Parathyroid adenoma (tissue), 2 donors: ENCODE data around the gene MYH7B.

Experiments used
- H2AFZ ChIP-seq: fragments of 300-600 bp; sonication (generic); one replicate; pipeline ENCODE4 v1.7.0; 2017; ENCODE audit warnings: antibody characterized with exemption, mild to moderate bottlenecking
- H3K27ac ChIP-seq: fragments of 300-600 bp; sonication (generic); one replicate; pipeline ENCODE4 v1.7.0; 2017
- H3K27me3 ChIP-seq: fragments of 300-600 bp; sonication (generic); one replicate; pipeline ENCODE4 v1.7.0; 2017; ENCODE audit warnings: low read length; ENCODE audit not compliant: control insufficient read depth, insufficient read depth
- H3K36me3 ChIP-seq: fragments of 300-600 bp; sonication (generic); one replicate; pipeline ENCODE4 v1.7.0; 2017; ENCODE audit warnings: low read length; ENCODE audit not compliant: control insufficient read depth, insufficient read depth
- H3K4me1 ChIP-seq: fragments of 300-600 bp; sonication (generic); one replicate; pipeline ENCODE4 v1.7.0; 2017; ENCODE audit warnings: control low read depth
- H3K4me2 ChIP-seq: fragments of 300-600 bp; sonication (generic); one replicate; pipeline ENCODE4 v1.7.0; 2017; ENCODE audit warnings: low read length
- H3K4me3 ChIP-seq: fragments of 300-600 bp; sonication (generic); one replicate; pipeline ENCODE4 v1.7.0; 2017; ENCODE audit warnings: low read depth, low read length
- H3K79me2 ChIP-seq: fragments of 300-600 bp; sonication (generic); one replicate; pipeline ENCODE4 v1.7.0; 2017; ENCODE audit warnings: control low read depth
- H3K9ac ChIP-seq: fragments of 300-600 bp; sonication (generic); one replicate; pipeline ENCODE4 v1.7.0; 2017; ENCODE audit warnings: mild to moderate bottlenecking
- H3K9me3 ChIP-seq: fragments of 300-600 bp; sonication (generic); one replicate; pipeline ENCODE4 v1.7.0; 2017; ENCODE audit warnings: low read length; ENCODE audit not compliant: control insufficient read depth
- CTCF ChIP-seq: fragments of 300-600 bp; sonication (generic); IDR thresholded peaks from one replicate; pipeline ENCODE4 v1.7.0; 2017; ENCODE audit warnings: antibody characterized with exemption, mild to moderate bottlenecking
- donor health status: primary hyperparathyroidism.

The MYH7B gene

DNA sequence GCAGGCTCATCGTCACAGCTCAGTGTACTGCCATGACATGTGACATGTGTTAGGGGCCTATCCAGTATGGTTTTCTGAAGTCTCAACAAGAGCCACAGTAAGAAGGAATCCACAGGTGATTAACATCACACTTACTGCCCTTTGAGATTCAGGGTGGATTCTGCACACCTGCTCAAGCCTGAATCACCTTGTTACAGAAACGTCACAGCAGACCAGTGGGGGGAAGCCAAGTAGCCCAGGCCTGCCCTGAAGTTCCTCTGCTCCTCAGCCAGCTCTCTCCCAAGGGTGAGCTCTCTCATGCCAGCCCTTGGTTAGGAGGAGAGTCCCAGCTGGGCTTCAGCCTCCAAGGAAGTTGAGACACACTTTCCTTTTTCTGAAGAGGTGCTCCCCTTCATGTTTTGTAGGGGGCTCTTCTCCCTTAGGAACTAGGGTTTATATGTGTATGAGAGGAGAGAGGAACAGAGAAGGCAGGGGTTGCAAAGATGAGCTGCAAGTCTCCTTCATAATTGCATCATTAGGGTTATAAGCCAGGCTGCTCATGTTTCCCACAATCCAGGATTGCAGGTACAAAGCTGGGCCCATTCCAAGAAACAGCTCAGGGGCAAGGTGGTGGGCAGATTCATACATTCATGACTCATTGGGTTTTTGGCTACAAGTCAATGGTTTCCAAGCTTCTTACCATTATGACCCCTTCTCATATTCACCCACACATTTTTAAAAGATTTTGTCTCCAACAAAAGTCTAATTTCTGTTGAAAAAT lies 11.7 kb upstream of the MYH7B start:
- Histone ChIP-seq H3K27ac (no peak overlapping the region), H2AFZ (no peak overlapping the region), H3K9ac (no peak overlapping the region), H3K4me1 (no peaks in the 10 kb centered on the region), H3K27me3 (no peaks in the 10 kb centered on the region), H3K4me2 (no peak overlapping the region), H3K79me2 (no peaks in the 10 kb centered on the region), H3K36me3 (no peaks in the 10 kb centered on the region), H3K4me3 (no peak overlapping the region), H3K9me3 (no peaks in the 10 kb centered on the region)
- TF ChIP-seq CTCF: no peak

DNA sequence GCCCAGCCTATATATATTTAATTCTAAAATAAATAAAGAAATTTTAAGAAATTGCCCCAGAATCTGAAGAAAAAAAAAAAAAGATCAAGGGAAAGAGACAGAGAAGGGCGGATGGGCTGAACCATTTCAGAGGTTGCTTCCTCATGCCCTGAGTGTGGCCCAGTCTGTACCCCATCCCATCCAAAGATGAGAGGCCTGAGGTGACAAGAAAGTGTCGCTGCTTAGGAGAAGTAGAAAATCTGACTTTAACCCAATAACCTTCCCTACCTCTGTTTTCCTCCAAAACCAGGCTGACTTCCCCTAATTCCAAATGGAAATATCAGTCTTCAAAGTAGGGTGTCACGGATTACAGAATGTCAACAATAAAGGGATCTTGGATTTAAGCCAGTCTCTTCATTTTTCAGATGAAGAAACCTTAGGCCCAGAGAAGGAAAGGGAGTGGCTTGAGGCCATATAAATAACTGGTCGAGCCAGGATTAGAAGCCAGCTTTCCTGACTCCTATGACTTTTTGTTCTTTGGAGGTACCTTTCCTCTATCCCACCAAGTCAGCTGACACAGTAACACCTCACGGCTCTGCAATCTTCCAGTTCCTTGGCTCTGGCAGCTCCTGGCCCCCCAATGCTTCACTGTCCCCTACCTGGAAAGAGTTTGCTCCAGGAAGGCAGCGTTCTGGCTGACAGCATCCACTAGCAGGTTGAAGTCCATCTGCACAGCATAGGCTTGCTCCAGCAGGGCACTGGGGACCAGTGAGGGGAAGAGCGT lies 10.2 kb upstream of the MYH7B start:
- Histone ChIP-seq H3K4me1 (no peaks in the 10 kb centered on the region), H3K9ac (no peak overlapping the region), H3K4me2 (no peak overlapping the region), H3K36me3 (no peaks in the 10 kb centered on the region), H3K4me3 (no peak overlapping the region), H3K9me3 (no peaks in the 10 kb centered on the region), H2AFZ (no peak overlapping the region), H3K27me3 (no peaks in the 10 kb centered on the region), H3K79me2 (no peaks in the 10 kb centered on the region), H3K27ac (no peak overlapping the region)
- TF ChIP-seq CTCF: no peak

DNA sequence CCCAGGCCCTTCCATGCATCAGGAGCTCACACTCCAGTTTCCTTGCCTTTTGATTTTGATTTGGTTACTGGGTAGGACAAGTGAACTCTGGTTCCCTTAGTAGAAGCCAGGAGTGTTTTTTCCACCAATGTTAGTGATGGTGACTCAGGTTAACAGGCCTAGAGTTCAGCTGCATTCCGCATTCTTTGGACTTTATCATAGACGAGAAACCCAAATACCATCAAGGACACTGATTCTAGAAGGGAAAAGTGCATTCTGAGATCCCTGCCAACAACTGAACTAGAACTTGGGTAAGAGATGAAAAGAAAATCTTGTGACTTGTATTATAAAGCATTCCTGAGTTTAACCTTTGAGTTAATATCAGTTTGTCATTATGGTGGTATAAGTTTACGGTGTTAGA lies 9.0 kb upstream of the MYH7B start:
- H3K4me3 ChIP-seq: no peak overlapping the region
- no peak overlapping the region for H3K27ac ChIP-seq
- no peaks in the 10 kb centered on the region for H3K79me2 ChIP-seq
- H3K36me3 ChIP-seq: no peaks in the 10 kb centered on the region
- H3K27me3 ChIP-seq: no peaks in the 10 kb centered on the region
- TF ChIP-seq CTCF: no peak
- no peaks in the 10 kb centered on the region for H3K4me1 ChIP-seq
- no peaks in the 10 kb centered on the region for H3K9me3 ChIP-seq
- H2AFZ ChIP-seq: no peak overlapping the region
- no peak overlapping the region for H3K9ac ChIP-seq
- no peak overlapping the region for H3K4me2 ChIP-seq

GRCh38 chr20:34947336-34947735 lies 8.3 kb upstream of the MYH7B start:
- Histone ChIP-seq H3K27ac (no peak overlapping the region), H3K4me2 (no peak overlapping the region), H3K4me1 (no peaks in the 10 kb centered on the region), H3K9ac (no peak overlapping the region), H3K4me3 (no peak overlapping the region), H3K36me3 (no peaks in the 10 kb centered on the region), H2AFZ (no peak overlapping the region), H3K9me3 (no peaks in the 10 kb centered on the region), H3K79me2 (no peaks in the 10 kb centered on the region), H3K27me3 (no peaks in the 10 kb centered on the region)
- no peak for TF ChIP-seq CTCF
